HG02943 (cell line): ENCODE results near the gene DDC.
A peak's percentile ranks its signal among the peaks of the same experiment; 100 is the strongest.

Experiments
- ATAC-seq: cut with Tn5 transposase; IDR thresholded peaks from one replicate; pipeline ENCODE4 v1.9.1; 2021; ENCODE audit warnings: mild to moderate bottlenecking, low read depth, moderate library complexity; ENCODE audit not compliant: unreplicated experiment

DDC gene

GRCh38 chr7:50564640-50565558 is at the start of gene DDC:
DDC (minus strand) TSS chr7:50565405; CDS start chr7:50544085, 21,320 bp downstream.
- ATAC-seq, result no peak

GRCh38 chr7:50613473-50613872 is 48.3 kb upstream of the DDC start:
- ATAC-seq, result no peak

GRCh38 chr7:50612704-50613103 is 47.5 kb upstream of the DDC start:
- ATAC-seq, result no peak

- no peak for ATAC-seq
Observed at GRCh38 chr7:50610521-50611277, 45.5 kb upstream of the DDC start.

- ATAC-seq, result no peak
Observed at GRCh38 chr7:50608196-50608906, 43.1 kb upstream of the DDC start.

GRCh38 chr7:50607524-50608125 is 42.4 kb upstream of the DDC start:
- ATAC-seq, result no peak

GRCh38 chr7:50605059-50605458 is 39.9 kb upstream of the DDC start:
- ATAC-seq, result no peak

GRCh38 chr7:50603287-50603686 is 38.1 kb upstream of the DDC start:
- ATAC-seq, result no peak

GRCh38 chr7:50599385-50599784 is 34.2 kb upstream of the DDC start:
- no peak for ATAC-seq

- ATAC-seq, result no peak
Observed at GRCh38 chr7:50598460-50599343, 33.5 kb upstream of the DDC start.

GRCh38 chr7:50596484-50596883 is 31.3 kb upstream of the DDC start:
- ATAC-seq, result no peak

GRCh38 chr7:50595491-50596102 is 30.4 kb upstream of the DDC start:
- no peak for ATAC-seq

- ATAC-seq, result no peak
Observed at GRCh38 chr7:50594734-50595485, 29.7 kb upstream of the DDC start.

- no peak for ATAC-seq
Observed at GRCh38 chr7:50594136-50594535, 28.9 kb upstream of the DDC start.

- ATAC-seq, result no peak
Observed at GRCh38 chr7:50592940-50593339, 27.7 kb upstream of the DDC start.

- peak; percentile 60 for ATAC-seq
Observed at GRCh38 chr7:50591480-50592438, 26.6 kb upstream of the DDC start.

- no peak for ATAC-seq
Observed at GRCh38 chr7:50591098-50591479, 25.9 kb upstream of the DDC start.
